Stimulated activated CD4-positive, alpha-beta T cell treated with anti-CD3 and anti-CD28 coated beads, Interleukin-12 subunit alpha, Interleukin-12 subunit beta, amount 100 ng/mL, for 48 hours (primary cell): ENCODE data around the gene RABEPK.
"Not testable (repeated sequence)": the region's sequence is repeated elsewhere in the genome, so short reads cannot be mapped to it uniquely, and the experiment has no call there.

Experiments
- DNase-seq, 3 donors: peaks; one replicate each; pipeline ENCODE4 v3.0.0-alpha.2; 2020; ENCODE audit warnings: low read depth in 2 of 3, low spot score in 1 of 3

The RABEPK gene

GRCh38 chr9:125190361-125190801, 10.0 kb upstream of the RABEPK start:
- DNase-seq = peak in 2 of 3 donors; percentile 8 to 18

DNA sequence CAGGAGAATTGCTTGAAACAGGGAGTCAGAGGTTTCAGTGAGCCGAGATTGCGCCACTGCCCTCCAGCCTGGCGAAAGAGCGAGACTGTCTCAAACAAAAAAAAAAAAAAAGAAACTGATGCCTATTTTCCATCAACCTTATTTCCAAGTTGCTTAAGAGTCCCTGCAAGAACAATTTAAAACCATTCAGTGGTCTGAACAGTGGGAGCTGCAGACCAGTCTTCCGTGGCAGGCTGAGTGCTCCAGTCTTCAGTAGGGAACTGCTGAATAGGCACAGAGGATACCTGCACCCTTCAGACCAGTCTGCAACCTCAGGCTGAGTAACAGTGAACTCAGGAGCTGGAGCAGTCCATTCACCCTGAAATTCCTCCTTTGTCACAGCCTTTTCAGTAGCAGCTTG, 5.9 kb upstream of the RABEPK start:
- DNase-seq = not testable (repeated sequence)

GRCh38 chr9:125195591-125195990, 4.8 kb upstream of the RABEPK start:
- not testable (repeated sequence) for DNase-seq

DNA sequence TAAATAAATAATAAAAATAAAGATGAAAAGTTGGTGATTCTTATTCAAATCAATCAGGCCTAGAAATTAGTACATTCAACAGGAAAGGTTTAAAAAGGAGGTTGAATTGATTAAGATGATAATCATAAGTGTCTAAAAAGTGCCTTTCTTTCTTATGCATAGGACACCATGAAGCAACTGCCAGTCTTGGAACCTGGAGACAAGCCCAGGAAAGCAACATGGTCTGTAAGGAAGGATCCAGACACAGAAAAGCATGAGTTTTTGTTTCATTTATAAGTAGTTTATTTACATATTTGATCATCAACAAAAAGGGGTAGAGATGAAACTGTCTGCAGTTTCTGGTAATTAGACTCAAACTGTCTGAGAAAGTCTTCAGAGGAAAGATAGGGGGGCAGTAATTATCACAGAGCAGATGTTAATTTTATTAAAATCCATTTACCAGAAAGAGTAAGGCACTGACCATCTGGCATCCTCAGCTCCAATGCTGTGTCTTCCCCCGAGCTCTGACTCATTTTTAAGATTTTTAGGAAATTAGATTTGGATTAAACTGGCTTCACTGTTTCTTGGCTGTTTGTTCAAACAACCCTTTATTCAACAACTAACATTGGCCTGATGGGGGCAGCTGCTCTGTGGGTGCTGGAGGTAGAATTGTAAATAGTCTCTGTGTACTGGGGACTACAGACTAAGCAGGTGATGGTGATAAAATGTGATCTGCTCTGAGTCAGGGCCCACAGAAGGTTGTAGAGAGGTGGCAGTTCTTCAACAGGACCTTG, 2.7 kb downstream of the RABEPK start:
- no peak for DNase-seq

- DNase-seq = no peak
Measured at GRCh38 chr9:125204477-125204876, 4.1 kb downstream of the RABEPK start.

- no peak for DNase-seq
Measured at GRCh38 chr9:125214186-125214585, 13.8 kb downstream of the RABEPK start.

- DNase-seq = no peak
Measured at GRCh38 chr9:125218621-125219020, 18.3 kb downstream of the RABEPK start.

- DNase-seq = not testable (repeated sequence)
Measured at GRCh38 chr9:125224858-125225257, 24.5 kb downstream of the RABEPK start.

DNA sequence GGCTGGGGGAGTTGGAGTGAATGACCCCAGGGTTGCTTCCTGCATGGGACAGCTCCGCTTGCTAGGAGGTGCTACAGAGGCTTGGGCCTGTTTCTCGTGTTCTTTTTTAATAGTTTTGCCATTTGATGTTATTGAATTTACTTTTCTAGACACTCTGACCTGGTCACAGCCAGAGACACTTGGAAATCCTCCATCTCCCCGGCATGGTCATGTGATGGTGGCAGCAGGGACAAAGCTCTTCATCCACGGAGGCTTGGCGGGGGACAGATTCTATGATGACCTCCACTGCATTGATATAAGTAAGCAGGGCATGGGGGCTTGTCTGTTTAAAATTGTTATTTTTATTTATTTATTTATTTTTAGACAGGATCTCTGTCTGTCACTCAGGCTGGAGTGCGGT, 27.4 kb downstream of the RABEPK start:
- DNase-seq = no peak

DNA sequence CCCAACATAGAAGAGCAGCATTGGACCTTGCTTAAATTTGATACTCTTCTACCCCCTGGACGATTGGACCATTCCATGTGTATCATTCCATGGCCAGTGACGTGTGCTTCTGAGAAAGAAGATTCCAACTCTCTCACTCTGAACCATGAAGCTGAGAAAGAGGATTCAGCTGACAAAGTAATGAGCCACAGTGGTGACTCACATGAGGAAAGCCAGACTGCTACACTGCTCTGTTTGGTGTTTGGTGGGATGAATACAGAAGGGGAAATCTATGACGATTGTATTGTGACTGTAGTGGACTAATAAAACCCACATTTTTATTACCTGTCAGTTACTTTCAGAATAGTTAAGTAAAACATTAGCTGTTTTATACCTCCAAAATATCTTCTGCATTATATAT, 33.3 kb downstream of the RABEPK start:
- DNase-seq = no peak

- DNase-seq = not testable (repeated sequence)
Measured at GRCh38 chr9:125234099-125234498, 33.8 kb downstream of the RABEPK start.

GRCh38 chr9:125235804-125236519, 35.6 kb downstream of the RABEPK start:
- DNase-seq = no peak

- DNase-seq = not testable (repeated sequence)
Measured at GRCh38 chr9:125236520-125237159, 36.3 kb downstream of the RABEPK start.

GRCh38 chr9:125238127-125238914, 38.0 kb downstream of the RABEPK start:
- DNase-seq = no peak

- no peak for DNase-seq
Measured at GRCh38 chr9:125238915-125239446, 38.6 kb downstream of the RABEPK start.

- no peak for DNase-seq
Measured at GRCh38 chr9:125239631-125240597, 39.6 kb downstream of the RABEPK start.

GRCh38 chr9:125240649-125240999, 40.3 kb downstream of the RABEPK start:
- peak in 1 of 3 donors; percentile 13 for DNase-seq

- DNase-seq = peak; percentile 99 to 100 (median 100)
Measured at GRCh38 chr9:125241000-125241862, 40.9 kb downstream of the RABEPK start, which contains the start of gene HSPA5. Gene HSPA5, minus strand, starts transcription at chr9:125241343. Its CDS starts 217 bp downstream, at chr9:125241126.
